ENCODE data around the gene ROR2.

The ROR2 gene

DNA sequence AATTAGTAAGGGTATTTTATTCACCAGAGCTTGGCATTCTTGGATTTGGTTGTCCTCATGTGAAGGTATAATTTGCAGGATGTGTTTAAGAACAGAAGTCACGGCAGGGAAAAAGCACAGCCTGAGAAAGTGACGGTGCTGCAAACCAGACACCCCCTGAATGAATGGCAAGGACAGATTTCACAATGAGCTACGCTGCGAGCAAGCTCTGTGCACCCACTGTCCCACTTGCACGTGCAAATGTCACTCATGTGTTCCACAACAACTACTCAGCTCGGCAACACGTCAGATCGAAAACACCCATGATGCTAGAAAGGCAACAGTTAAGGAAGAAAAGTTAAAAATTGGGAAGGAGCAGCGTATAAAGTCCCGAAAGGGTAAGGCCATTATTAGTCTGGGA, 168.9 kb downstream of the ROR2 start:
- CTCF ChIA-PET = interaction anchor here (1.4 kb wide), 1 partner anchor 23 kb away, joined by 4 read pairs; no protein-coding TSS in a partner anchor
- POLR2A ChIA-PET = no interaction called here

GRCh38 chr9:91778031-91778430, 172.0 kb downstream of the ROR2 start:
- CTCF ChIA-PET = interaction anchor here (1.3 to 8.6 kb wide), 2 partner anchors 19 to 175 kb away, joined by 4 to 114 read pairs; partner anchors contain the start of gene ROR2
- no peak for TF ChIP-seq CTCF (IDR thresholded peaks at IDR 0.05; ENCODE audit: insufficient read depth, low read length, missing control alignments)
- H3K4me3 ChIP-seq (ENCODE audit: low read depth, low read length) = no peak overlapping the region
- POLR2A ChIA-PET = no interaction called here
- DNase-seq (ENCODE audit: low read depth, low spot score) = no peak

More for the DNA sequence above, 168.9 kb downstream of the ROR2 start:
- DNase-seq (ENCODE audit: low read depth, low spot score) = no peak
- no peak overlapping the region for H3K4me3 ChIP-seq (ENCODE audit: low read depth, low read length)
- TF ChIP-seq CTCF (IDR thresholded peaks at IDR 0.05; ENCODE audit: insufficient read depth, low read length, missing control alignments) = no peak

DNA sequence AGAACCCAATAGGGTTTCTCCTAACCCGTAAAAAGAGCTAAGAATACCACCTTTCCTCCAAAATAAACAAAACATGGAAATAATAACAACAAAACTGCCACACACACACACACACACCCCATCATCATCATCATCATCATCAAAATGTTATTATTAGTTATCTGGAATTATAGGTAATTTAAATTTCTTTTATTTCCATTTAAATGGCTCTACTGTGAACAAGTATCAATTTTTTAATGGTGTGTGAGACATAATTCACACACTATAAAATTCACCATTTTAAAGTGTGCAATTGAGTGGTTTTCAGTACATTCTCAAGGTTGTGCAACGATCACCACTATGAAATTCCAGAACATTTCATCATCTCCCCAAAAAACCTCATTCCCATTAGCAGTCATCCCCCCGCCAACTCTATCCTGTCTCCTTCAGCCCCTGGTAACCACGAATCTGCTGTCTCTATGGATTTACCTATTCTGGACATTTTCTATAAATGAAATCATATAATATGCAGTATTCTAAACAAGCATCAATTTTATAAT, 172.7 kb downstream of the ROR2 start:
- POLR2A ChIA-PET = no interaction called here
- DNase-seq (ENCODE audit: low read depth, low spot score) = peak; percentile 37
- CTCF ChIA-PET = interaction anchor here (0.7 to 8.6 kb wide), 8 partner anchors 10 to 337 kb away, joined by 3 to 114 read pairs (median 6); partner anchors contain the start of gene ROR2
- no peak overlapping the region for H3K4me3 ChIP-seq (ENCODE audit: low read depth, low read length)
- TF ChIP-seq CTCF (IDR thresholded peaks at IDR 0.05; ENCODE audit: insufficient read depth, low read length, missing control alignments) = no peak

GRCh38 chr9:91776409-91777291, 173.4 kb downstream of the ROR2 start:
- TF ChIP-seq CTCF (IDR thresholded peaks at IDR 0.05; ENCODE audit: insufficient read depth, low read length, missing control alignments) = no peak
- H3K4me3 ChIP-seq (ENCODE audit: low read depth, low read length) = no peak overlapping the region
- POLR2A ChIA-PET = no interaction called here
- CTCF ChIA-PET = interaction anchor here (0.7 to 8.6 kb wide), 13 partner anchors 10 to 338 kb away, joined by 3 to 114 read pairs (median 4); partner anchors contain the start of gene ROR2
- no peak for DNase-seq (ENCODE audit: low read depth, low spot score)

DNA sequence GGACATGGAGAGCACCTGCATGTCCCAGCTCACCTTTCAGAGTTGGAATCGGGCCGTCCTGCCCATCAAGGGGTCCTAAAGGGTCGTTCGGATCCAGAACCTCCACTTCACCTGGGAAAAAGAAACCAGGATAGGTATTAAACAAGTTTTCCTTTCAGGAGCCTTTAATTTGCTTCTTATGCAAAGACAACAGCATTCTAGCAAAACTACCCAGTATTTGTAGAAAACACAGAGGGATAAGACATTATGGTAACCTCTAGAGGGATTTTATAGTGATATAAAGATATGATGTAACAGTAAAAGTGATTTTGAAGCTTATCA, 174.4 kb downstream of the ROR2 start:
- ChIA-PET CTCF (interaction anchor here (0.7 to 8.6 kb wide), 15 partner anchors 10 to 290 kb away, joined by 3 to 114 read pairs (median 4); partner anchors contain the start of gene ROR2), POLR2A (no interaction called here)
- DNase-seq (ENCODE audit: low read depth, low spot score) = no peak
- H3K4me3 ChIP-seq (ENCODE audit: low read depth, low read length) = no peak overlapping the region
- TF ChIP-seq CTCF (IDR thresholded peaks at IDR 0.05; ENCODE audit: insufficient read depth, low read length, missing control alignments) = no peak

GRCh38 chr9:91775011-91775707, 174.9 kb downstream of the ROR2 start:
- H3K4me3 ChIP-seq (ENCODE audit: low read depth, low read length) = no peak overlapping the region
- POLR2A ChIA-PET = no interaction called here
- DNase-seq (ENCODE audit: low read depth, low spot score) = no peak

More at GRCh38 chr9:91775011-91775707, 174.9 kb downstream of the ROR2 start:
- peak; percentile 92 for TF ChIP-seq CTCF (IDR thresholded peaks at IDR 0.05; ENCODE audit: insufficient read depth, low read length, missing control alignments)
- CTCF ChIA-PET = interaction anchor here (0.7 to 8.6 kb wide), 15 partner anchors 10 to 228 kb away, joined by 3 to 114 read pairs (median 4); partner anchors contain the start of gene ROR2
